Fibroblast of lung (primary cell): ENCODE measurements around the gene HLF.

Experiments
- CTCF ChIP-seq, 2 donors: IDR thresholded peaks in 1 of 2; conservative IDR thresholded peaks in 1 of 2; 1 replicate in 1 of 2; 2 replicates in 1 of 2; pipeline ENCODE4 v1.5.1; 2011 to 2012; ENCODE audit warnings: low read length in 2 of 2, control low read depth in 1 of 2, inconsistent platforms in 1 of 2, low read depth in 1 of 2, mild to moderate bottlenecking in 1 of 2
- EZH2 ChIP-seq: IDR thresholded peaks from 2 replicates; pipeline ENCODE4 v1.5.1; 2012; ENCODE audit warnings: low read length, control low read depth, mild to moderate bottlenecking; ENCODE audit errors: missing control alignments

GRCh38 chr17:55279203-55279602 is 14.4 kb downstream of the HLF start:
- TF ChIP-seq CTCF (conservative IDR thresholded peaks at IDR 0.05 in 1 of 2, IDR thresholded peaks at IDR 0.05 in 1 of 2; ENCODE audit: low read depth in 1 of 2, low read length in 2 of 2) = no peak
- TF ChIP-seq EZH2 = no peak
